NT2/D1 (cell line): ENCODE results near the gene RPL32.

ENCODE experiments used
- SUZ12 ChIP-seq: IDR thresholded peaks from 2 replicates; pipeline ENCODE4 v1.6.1; 2011; ENCODE audit not compliant: insufficient read length, insufficient read depth; ENCODE audit errors: extremely low read depth
- YY1 ChIP-seq: IDR thresholded peaks from 2 replicates; pipeline ENCODE4 v1.6.1; 2011; ENCODE audit not compliant: insufficient read length, insufficient read depth
- ZNF274 ChIP-seq: IDR thresholded peaks from 2 replicates; pipeline ENCODE4 v1.6.1; 2011; ENCODE audit warnings: mild to moderate bottlenecking, low read depth, low read length

GRCh38 chr3:12861611-12862010, 20.2 kb upstream of the RPL32 start:
- TF ChIP-seq ZNF274 (no peak), YY1 (no peak), SUZ12 (no peak)
